OCI-LY1 (cell line): Measurements from ENCODE around the gene CAPS.

Experiments
- H2AFZ ChIP-seq: fragments of 200-600 bp; sonication (generic), shearing (Covaris generic); 2 replicates; pipeline ENCODE4 v1.6.0; 2014; ENCODE audit warnings: antibody characterized with exemption, mild to moderate bottlenecking, low read length
- H3F3A ChIP-seq: fragments of 200-600 bp; sonication (generic), shearing (Covaris generic); 2 replicates; pipeline ENCODE4 v1.6.0; 2014; ENCODE audit warnings: mild to moderate bottlenecking, antibody characterized with exemption, low read length, moderate library complexity; ENCODE audit not compliant: insufficient read depth
- H3K27ac ChIP-seq: fragments of 200-600 bp; sonication (generic); 2 replicates; pipeline ENCODE4 v1.5.1; 2014; ENCODE audit warnings: low read length, mixed run types, mild to moderate bottlenecking, low read depth; ENCODE audit not compliant: poor library complexity, severe bottlenecking
- H3K27me3 ChIP-seq: fragments of 200-600 bp; sonication (generic); 2 replicates; pipeline ENCODE4 v1.6.0; 2014; ENCODE audit warnings: antibody characterized with exemption, mild to moderate bottlenecking, low read length, moderate library complexity; ENCODE audit not compliant: insufficient read depth
- H3K36me3 ChIP-seq: fragments of 200-600 bp; sonication (generic); 2 replicates; pipeline ENCODE4 v1.6.1; 2014; ENCODE audit warnings: mild to moderate bottlenecking, antibody characterized with exemption, low read length, moderate library complexity, mixed read lengths; ENCODE audit not compliant: insufficient read depth
- H3K4me1 ChIP-seq: fragments of 200-600 bp; sonication (generic); 2 replicates; pipeline ENCODE4 v1.5.1; 2014; ENCODE audit warnings: mild to moderate bottlenecking, low read length, moderate library complexity; ENCODE audit not compliant: insufficient read depth, severe bottlenecking
- H3K4me2 ChIP-seq: fragments of 200-600 bp; sonication (generic), shearing (Covaris generic); 2 replicates; pipeline ENCODE4 v1.6.1; 2014; ENCODE audit warnings: low read length
- H3K4me3 ChIP-seq: fragments of 200-600 bp; sonication (generic); 2 replicates; pipeline ENCODE4 v1.5.1; 2014; ENCODE audit warnings: low read length, low read depth, mild to moderate bottlenecking, mixed read lengths; ENCODE audit not compliant: poor library complexity, severe bottlenecking
- H3K79me2 ChIP-seq: fragments of 200-600 bp; shearing (Covaris generic); 2 replicates; pipeline ENCODE4 v1.6.1; 2016; ENCODE audit warnings: mixed run types, low read length, mixed read lengths; ENCODE audit not compliant: insufficient read depth
- H3K9ac ChIP-seq: fragments of 200-600 bp; sonication (generic), shearing (Covaris generic); 2 replicates; pipeline ENCODE4 v1.6.1; 2014; ENCODE audit warnings: mild to moderate bottlenecking, low read length, mixed read lengths
- H3K9me2 ChIP-seq: fragments of 200-600 bp; sonication (generic), shearing (Covaris generic); 2 replicates; pipeline ENCODE4 v1.6.1; 2014; ENCODE audit warnings: low read depth, mild to moderate bottlenecking, low read length, mixed read lengths
- H3K9me3 ChIP-seq: fragments of 200-600 bp; shearing (Covaris generic); 2 replicates; pipeline ENCODE4 v1.6.1; 2014; ENCODE audit warnings: low read length, mixed read lengths
- H4K20me1 ChIP-seq: fragments of 200-600 bp; sonication (generic), shearing (Covaris generic); 2 replicates; pipeline ENCODE4 v1.6.0; 2016; ENCODE audit warnings: mild to moderate bottlenecking, low read length; ENCODE audit not compliant: insufficient read depth
- EZH2 ChIP-seq: fragments of 200-600 bp; sonication (generic), shearing (Covaris generic); IDR thresholded peaks from 2 replicates; pipeline ENCODE4 v1.8.0; 2017; ENCODE audit warnings: borderline replicate concordance, mixed run types, mild to moderate bottlenecking, antibody characterized with exemption, low read length, moderate library complexity, mixed read lengths
- TF ChIP-seq, protein P1 (sequence below): fragments of 200-600 bp; sonication (generic), shearing (Covaris generic); IDR thresholded peaks from 2 replicates; pipeline ENCODE4 v1.5.1; 2017; ENCODE audit warnings: mild to moderate bottlenecking, antibody characterized with exemption, low read length, moderate library complexity, mixed read lengths

Gene CAPS

DNA sequence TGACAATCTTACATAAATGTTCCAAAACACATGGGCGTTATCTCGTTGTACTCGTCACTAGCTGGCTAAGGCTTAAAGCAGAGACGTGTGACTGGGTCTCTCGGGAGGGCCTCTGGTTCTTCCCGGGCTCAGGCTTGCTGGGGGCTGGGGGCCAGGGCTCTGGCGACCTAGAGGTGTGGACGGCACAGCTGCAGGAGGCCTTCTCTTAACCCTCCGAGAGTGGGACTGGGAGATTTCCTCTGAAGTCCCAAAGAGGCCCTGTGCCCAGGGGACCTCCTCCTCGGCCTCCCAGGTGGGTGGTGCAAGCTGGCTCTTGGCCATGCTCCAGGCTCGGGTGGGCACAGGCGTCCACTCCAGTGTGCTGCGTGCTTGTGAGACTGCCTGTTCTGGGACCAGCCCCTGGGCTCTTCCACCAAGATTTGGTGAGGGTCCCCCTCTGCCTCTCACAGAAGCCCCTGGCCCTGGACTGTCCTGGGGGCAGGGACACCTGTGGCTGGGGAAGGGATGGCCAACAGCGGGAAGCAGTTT is 2.2 kb downstream of the CAPS start:
- Histone ChIP-seq H3K79me2 (no peaks in the 10 kb centered on the region), H3K4me1 (no peaks in the 10 kb centered on the region), H3K9me3 (no peaks in the 10 kb centered on the region), H3K4me3 (no peak overlapping the region), H3K9me2 (no peaks in the 10 kb centered on the region), H3F3A (no peaks in the 10 kb centered on the region), H3K4me2 (no peak overlapping the region), H3K27ac (no peak overlapping the region), H3K27me3 (no peaks in the 10 kb centered on the region), H4K20me1 (no peaks in the 10 kb centered on the region), H2AFZ (no peak overlapping the region), H3K36me3 (peaks cover 60% of the 10 kb centered on the region), H3K9ac (no peak overlapping the region)
- no peak for TF ChIP-seq EZH2
- TF ChIP-seq, protein P1, sequence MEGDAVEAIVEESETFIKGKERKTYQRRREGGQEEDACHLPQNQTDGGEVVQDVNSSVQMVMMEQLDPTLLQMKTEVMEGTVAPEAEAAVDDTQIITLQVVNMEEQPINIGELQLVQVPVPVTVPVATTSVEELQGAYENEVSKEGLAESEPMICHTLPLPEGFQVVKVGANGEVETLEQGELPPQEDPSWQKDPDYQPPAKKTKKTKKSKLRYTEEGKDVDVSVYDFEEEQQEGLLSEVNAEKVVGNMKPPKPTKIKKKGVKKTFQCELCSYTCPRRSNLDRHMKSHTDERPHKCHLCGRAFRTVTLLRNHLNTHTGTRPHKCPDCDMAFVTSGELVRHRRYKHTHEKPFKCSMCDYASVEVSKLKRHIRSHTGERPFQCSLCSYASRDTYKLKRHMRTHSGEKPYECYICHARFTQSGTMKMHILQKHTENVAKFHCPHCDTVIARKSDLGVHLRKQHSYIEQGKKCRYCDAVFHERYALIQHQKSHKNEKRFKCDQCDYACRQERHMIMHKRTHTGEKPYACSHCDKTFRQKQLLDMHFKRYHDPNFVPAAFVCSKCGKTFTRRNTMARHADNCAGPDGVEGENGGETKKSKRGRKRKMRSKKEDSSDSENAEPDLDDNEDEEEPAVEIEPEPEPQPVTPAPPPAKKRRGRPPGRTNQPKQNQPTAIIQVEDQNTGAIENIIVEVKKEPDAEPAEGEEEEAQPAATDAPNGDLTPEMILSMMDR: no peak

DNA sequence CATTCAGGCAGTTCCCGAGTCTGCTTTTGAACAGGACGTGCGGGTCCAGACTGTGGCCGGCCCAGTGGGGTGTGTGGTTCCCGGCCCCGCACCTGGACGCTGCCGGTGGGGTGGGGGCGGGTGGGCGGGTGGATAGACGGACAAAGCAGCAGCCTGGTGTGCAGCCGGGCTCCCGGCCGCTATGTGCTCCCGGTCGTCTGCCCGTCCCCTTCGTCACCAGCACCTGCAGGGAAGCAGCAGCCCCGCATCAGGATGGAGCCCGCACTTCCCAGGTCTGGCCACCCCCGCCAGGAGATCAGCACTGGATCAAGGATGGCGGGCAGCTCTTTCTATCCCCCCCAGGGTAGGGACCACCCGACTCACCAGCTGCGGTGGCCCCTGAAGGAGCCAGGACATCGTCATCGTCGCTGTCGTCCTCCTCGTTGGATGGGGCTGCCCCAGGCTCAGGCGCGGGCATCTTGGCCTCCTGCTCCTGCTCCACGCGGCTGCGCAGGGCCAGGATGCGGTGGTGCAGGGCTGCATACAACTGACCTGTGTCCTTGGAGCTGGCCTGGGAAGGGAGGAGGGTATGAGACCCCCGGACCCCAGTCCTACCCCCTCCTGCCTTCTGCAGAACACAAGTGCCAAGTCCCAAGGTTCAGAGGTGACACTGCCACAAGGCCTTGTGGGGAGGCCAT is 3.5 kb downstream of the CAPS start:
- H3K36me3 ChIP-seq: peaks cover 72% of the 10 kb centered on the region

DNA sequence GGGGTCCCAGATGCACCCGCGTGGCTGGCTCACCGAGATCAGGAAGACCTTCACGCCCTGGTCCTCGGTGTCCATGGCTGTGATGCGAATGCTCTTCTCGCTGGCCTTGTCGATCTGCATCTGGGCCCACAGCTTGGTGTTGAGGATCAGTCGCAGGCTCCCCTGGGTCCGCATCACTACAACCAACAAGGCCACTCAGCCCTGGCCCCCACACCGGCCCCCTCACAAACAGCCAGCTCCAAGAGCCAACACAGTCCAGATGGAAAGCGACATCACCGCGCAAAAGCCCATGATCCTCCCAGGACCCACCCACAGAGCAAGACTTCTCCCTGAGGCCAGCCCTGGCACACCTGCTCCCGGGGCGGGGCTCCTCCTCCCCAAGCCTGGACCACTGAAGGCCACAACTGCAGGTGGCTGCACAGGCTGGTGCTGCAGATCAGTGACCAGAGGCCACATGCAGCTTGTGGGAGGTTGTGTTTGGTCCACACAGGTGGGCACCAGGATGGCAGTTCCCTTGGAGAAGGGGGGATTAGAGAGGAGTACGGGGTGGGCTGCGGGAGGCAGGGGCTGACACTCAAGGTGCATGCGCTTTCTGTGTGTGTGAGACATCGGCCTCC is 4.5 kb downstream of the CAPS start:
- H4K20me1 ChIP-seq: no peaks in the 10 kb centered on the region
- H3K36me3 ChIP-seq: peaks cover 77% of the 10 kb centered on the region

More for the DNA sequence above, 3.5 kb downstream of the CAPS start:
- no peak overlapping the region for H3K4me2 ChIP-seq
- no peak overlapping the region for H3K9ac ChIP-seq
- H3K9me2 ChIP-seq: no peaks in the 10 kb centered on the region
- no peak overlapping the region for H3K4me3 ChIP-seq
- H3K9me3 ChIP-seq: no peaks in the 10 kb centered on the region
- TF ChIP-seq EZH2: no peak
- TF ChIP-seq, protein P1: no peak
- no peaks in the 10 kb centered on the region for H3K79me2 ChIP-seq
- no peaks in the 10 kb centered on the region for H3K27me3 ChIP-seq
- H4K20me1 ChIP-seq: no peaks in the 10 kb centered on the region
- H3F3A ChIP-seq: no peaks in the 10 kb centered on the region
- H2AFZ ChIP-seq: no peak overlapping the region
- H3K4me1 ChIP-seq: no peaks in the 10 kb centered on the region
- H3K27ac ChIP-seq: no peak overlapping the region

More for the DNA sequence above, 4.5 kb downstream of the CAPS start:
- Histone ChIP-seq H3K27ac (no peak overlapping the region), H3K9me3 (no peaks in the 10 kb centered on the region), H3K4me2 (no peak overlapping the region), H3K4me3 (no peak overlapping the region), H3K4me1 (no peaks in the 10 kb centered on the region), H3K9me2 (no peaks in the 10 kb centered on the region), H3K27me3 (no peaks in the 10 kb centered on the region), H3K9ac (no peak overlapping the region), H2AFZ (no peak overlapping the region), H3K79me2 (no peaks in the 10 kb centered on the region), H3F3A (no peaks in the 10 kb centered on the region)
- TF ChIP-seq, protein P1: no peak
- no peak for TF ChIP-seq EZH2
